NCI-H2029 treated with DMSO at 0.1 percent for 48 hours (cell line): ENCODE results near the gene KCNIP4.

Experiments used
- DNase-seq: peaks from one replicate; lab custom pipeline; 2025; lab: John Stamatoyannopoulos, UW

The KCNIP4 gene

DNA sequence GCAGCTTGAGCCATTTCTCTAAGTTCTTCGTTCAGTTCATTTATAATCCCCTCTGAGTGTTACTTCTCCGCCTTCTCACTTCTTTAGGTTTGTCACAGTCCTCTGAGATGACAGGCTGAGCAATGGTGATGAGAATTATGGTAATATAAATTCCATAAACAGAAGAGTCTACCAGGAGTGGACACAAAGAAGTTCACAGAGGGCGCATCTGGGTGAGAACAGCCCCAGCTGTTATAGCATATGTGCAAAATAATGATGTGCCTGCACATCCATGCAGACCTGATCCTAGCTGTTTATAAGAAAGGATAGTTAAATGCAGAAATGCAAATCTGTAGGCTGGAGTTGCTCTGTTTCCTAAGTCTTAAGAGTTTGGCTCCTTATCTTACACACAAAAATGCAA lies 377.5 kb downstream of the KCNIP4 start:
- DNase-seq = no peak

DNA sequence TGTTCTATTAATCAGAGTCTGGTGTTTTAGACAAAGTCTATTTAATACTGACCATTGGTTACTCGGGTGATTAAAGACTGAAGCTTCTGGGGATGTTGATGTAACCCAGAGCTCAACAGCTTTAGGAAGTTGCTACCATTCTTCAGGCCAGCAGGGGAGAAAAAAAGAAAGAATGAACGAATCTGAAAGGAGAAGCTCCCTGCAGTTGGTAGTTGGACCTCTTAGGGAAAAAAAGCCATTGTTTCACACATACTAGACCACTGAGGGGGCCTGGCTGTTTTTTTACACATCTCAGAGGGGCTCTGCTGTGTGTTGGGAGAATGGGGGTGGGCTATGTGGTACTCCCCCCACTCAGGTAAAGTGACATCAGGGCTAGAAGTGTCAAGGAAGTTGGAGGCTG lies 378.9 kb downstream of the KCNIP4 start:
- DNase-seq = no peak

GRCh38 chr4:21555083-21555482 lies 393.5 kb downstream of the KCNIP4 start:
- no peak for DNase-seq

DNA sequence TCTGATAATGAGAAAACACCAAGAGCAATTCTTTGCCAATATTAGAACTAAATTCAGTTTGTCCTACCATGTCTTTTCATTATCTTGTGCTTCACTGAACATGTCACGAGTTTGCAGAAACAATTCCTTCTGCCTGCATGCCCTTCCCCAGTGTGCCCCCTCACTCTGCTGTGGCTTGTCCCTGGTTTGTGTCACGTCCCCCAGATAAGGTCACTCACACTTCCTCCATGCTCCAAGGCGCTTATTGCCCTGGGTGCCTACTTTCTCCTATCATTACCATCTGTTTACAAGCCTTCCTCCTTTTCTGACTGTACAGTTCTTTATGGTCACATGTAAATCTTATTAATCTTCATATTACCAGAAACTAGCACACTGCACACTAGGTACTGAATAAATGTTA lies 394.1 kb downstream of the KCNIP4 start:
- DNase-seq = no peak

GRCh38 chr4:21554066-21554465 lies 394.5 kb downstream of the KCNIP4 start:
- DNase-seq = no peak

GRCh38 chr4:21552455-21552854 lies 396.1 kb downstream of the KCNIP4 start:
- no peak for DNase-seq

DNA sequence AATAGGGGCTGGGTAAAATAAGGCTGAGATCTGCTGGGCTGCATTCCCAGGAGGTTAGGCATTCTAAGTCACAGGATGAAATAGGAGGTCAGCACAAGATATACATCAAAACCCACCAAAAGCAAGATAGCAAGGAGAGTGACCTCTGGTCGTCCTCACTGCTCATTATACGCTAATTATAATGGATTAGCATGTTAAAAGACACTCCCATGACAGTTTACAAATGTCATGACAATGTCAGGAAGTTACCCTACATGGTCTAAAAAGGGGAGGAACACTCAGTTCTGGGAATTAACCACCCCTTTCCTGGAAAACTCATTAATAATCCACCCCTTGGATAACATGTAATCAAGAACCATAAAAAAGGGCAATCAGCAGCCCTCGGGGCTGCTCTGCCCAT lies 403.6 kb downstream of the KCNIP4 start:
- DNase-seq = no peak

DNA sequence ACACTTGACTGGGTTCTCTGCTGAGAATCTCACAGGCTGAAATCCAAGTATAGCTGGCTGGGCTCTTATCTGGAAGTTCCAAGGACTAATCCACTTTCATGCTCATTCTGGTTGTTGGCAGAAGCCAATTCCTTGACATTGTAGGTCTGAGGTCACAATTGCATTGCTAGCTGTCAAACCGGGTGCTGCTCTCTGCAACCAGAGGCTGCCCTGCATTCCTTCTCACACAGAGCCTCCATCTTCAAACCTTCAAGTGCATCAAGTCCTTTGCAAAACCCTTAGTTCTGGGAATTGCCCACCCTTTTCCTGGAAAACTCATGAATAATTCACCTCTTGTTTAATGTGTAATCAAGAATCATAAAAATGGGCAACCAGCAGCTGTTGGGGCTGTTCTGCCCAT lies 404.2 kb downstream of the KCNIP4 start:
- no peak for DNase-seq

- DNase-seq = no peak
These were observed 405.1 kb downstream of the KCNIP4 start for GRCh38 chr4:21543514-21543913.

DNA sequence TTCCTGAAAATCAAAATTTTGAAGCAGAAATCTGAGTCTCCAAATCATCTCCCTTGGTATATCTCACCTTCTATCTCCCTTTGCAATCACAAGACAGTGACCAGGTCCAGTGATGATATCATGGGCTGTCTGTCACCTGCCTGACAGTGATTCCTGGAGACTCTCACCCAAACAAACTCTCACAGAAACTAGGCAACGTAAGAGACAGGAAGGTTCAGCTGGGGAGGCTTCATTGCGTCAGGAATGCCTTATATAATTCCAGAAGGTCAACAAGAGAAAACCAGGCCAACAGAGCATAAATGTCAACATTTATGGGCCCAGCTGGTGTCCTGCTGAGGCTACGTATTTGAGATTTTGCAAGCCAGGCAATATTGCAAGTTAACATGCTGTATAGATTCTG lies 412.7 kb downstream of the KCNIP4 start:
- no peak for DNase-seq

GRCh38 chr4:21531048-21531447 lies 417.5 kb downstream of the KCNIP4 start:
- no peak for DNase-seq

GRCh38 chr4:21529214-21529613 lies 419.4 kb downstream of the KCNIP4 start:
- DNase-seq = no peak

DNA sequence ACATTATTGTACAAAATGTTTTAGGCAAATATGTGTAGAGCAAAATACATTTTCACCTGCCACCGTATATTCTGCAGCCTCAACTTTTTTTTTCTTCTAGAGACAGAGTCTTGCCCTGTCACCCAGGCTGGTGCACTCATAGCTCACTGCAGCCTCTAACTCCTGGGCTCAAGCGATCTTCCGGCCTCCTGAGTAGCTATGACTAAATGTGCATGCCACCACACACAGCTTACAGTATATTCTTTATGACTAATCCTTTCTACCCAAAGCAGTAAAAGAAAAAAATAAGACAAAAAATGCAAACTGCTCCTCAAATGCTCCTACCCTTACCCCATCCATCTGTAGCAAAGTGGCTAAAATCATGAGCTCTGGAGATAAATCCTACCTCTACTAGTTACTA lies 426.3 kb downstream of the KCNIP4 start:
- DNase-seq = no peak

DNA sequence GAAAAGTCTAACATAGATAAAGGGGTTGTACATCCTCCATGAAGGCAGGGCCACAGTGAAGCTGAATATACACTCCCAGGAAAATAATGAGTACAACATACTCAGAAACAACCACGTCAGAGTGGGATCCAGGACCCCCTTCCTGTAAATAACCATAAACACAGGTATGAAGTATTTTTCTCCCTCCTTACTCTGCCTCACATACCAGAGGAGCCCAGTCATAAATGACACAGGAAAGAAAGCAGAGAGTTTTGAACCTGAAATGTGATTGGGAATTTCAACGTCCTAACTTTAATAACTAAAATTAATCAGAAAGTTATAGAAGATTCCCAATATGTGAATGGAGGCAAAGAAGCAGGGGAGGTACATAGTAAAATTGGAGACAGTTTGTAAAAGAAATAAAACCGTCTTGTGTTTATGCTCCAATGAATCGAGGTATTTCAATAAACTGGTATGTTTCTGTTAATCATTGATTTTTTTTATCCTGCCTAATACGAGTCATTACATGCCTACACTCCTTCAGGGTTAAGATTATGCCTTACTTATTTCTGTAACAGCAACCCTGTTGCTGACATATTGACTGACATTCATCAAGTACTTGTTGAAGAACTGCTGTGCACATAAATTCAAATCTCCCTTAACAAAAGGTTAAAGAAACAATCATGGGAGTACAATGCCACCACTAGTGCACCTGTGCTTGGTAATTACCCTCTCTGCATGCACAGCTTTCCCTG lies 431.3 kb downstream of the KCNIP4 start:
- no peak for DNase-seq

DNA sequence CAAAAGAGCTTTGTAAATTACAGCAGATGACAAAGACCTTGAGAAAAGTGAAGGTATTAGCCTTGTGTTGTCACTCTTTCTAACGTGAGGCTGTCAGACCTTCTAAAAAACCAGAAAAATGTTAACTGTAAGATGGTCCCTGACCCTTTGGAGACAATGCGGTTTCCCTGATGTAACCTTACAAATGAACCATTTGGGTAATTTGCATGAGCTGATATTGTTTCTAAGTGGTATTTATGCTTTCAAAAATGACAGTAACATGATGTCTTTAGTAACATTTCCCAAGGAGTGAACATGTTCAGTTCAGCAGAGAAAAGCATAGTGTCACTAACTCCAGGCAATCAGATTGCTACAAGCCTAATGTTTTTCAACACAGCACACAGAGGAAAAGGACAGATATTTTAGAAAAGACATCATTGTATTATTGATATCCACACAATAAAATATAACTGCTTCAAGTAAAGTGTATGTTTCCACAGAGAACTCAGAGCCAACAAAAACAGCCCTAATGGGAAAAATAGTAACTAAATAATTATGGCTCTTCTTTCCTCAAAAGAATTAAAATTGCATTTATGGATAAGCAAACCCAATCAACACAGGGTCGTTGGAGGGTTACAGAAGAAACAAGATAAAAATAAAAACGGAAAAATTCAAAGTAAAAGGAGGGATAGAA lies 434.4 kb downstream of the KCNIP4 start:
- no peak for DNase-seq

GRCh38 chr4:21512353-21512752 lies 436.2 kb downstream of the KCNIP4 start:
- no peak for DNase-seq

DNA sequence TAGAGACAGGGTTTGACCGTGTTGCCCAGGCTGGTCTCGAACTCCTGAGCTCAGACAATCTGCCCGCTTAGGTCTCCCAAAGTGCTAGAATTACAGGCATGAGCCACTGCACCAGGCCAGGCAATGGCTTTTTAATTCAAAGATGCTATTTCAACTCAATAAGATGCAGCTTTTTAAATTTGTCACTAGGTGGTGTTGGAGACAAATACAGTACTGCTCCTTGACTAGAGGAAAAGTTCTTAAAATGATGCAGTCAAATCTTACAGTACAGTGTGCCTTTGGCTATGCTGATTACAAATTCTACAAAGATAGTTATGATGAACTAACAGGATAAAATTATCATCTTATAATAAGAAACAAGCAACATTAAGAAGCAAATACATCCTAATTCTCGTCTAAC lies 441.1 kb downstream of the KCNIP4 start:
- no peak for DNase-seq

- no peak for DNase-seq
These were observed 457.9 kb downstream of the KCNIP4 start for GRCh38 chr4:21490682-21491081.

DNA sequence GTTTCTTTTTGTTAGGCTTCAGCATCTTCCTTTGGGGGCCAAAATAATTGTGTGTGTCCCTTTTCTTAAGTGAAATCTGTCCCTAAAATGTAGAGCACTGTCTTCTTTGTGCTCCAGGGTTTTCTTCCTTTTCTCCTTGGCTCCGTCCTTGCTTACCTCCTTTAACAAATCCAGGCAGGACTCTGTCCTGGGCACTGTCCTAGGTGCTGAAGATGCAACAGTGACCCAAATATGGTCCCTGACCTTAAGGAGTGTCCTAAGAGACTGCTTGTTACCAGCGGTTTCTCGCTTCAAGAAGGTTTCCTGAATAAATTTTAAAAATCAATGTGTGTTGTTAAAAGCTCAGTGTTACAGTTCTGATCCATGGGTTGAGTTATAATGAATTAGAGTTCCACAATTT lies 471.8 kb downstream of the KCNIP4 start:
- DNase-seq = no peak

DNA sequence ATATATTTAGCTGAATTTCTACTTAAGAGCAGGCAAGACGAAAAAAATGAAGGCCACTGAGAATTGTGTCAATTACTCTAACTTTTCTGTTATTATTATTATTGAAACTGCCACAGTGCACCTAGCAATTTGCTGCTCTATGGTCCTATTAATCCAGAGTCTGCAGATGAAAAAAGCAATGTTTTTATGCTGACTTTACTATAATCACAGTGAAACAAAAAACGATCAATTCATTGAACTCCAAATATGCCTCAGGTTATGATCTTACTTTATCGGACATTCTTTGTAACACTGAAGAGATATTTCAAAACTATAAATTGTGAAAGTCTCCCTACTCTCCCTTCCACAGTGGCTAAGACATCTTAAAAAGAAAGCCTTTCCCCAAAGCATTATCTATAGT lies 474.4 kb downstream of the KCNIP4 start:
- DNase-seq = no peak

- DNase-seq = peak; percentile 67
These were observed 478.0 kb downstream of the KCNIP4 start for GRCh38 chr4:21470535-21470934.

DNA sequence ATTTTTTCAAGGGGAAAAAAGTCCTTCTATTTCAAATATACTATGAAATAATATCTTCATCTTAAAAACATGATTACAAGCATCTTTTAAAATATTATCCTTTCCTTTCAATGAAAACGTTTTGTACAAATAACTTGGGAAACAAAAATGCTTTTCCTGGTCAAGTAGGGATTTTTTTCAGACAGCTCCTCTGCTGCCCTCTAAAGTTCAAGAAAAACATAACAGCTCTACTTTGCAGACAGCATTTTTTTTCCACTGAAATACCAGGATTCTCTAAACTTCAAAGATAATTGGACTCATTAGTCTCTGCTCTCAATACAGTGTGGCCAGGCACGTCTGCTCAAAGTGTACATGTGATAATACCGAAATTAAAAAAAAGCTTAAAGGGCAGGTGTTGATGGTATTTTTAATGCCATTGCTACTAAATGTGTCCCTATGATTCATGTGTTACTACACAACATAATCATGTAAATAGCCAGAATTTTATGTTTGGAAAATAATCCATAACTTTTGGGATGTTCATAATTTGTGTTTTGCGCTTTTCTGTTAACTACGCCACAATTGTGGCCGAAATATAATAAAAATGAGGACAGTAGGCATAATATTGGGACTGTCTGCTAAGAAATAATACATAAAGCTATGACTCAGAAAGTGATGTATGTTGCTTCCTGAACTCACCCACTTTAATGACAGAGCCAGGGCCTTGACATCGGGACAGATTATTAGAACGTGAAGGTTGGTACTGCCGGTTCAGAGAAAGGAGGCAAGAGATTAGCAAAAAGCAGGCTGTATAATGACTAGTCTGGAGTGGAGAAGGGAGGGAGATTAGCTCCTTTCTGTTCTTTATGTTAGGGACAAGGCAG lies 478.9 kb downstream of the KCNIP4 start:
- DNase-seq = peak; percentile 14

- no peak for DNase-seq
These were observed 481.0 kb downstream of the KCNIP4 start for GRCh38 chr4:21467551-21467950.
